Neuronal stem cell (in vitro differentiated cells): Measurements from ENCODE around the gene RDH12.
A peak's percentile ranks its signal among the peaks of the same experiment; 100 is the strongest.

Source experiments
- DNase-seq: peaks from one replicate; pipeline ENCODE4 v3.0.0-alpha.2; 2013; ENCODE audit warnings: low spot score
- H2AFZ ChIP-seq: one replicate; pipeline ENCODE4 v1.6.1; 2013; ENCODE audit warnings: mild to moderate bottlenecking, low read length, inconsistent platforms
- H2AK5ac ChIP-seq: 2 replicates; pipeline ENCODE4 v1.6.1; 2013; ENCODE audit warnings: low read depth, mild to moderate bottlenecking, inconsistent platforms, low read length, moderate library complexity, mixed read lengths
- H2BK120ac ChIP-seq: 2 replicates; pipeline ENCODE4 v1.6.1; 2013; ENCODE audit warnings: low read depth, mild to moderate bottlenecking, inconsistent platforms, low read length, moderate library complexity, mixed read lengths
- H2BK12ac ChIP-seq: one replicate; pipeline ENCODE4 v1.6.1; 2013; ENCODE audit warnings: low read length, inconsistent platforms
- H2BK15ac ChIP-seq: 2 replicates; pipeline ENCODE4 v1.6.1; 2013; ENCODE audit warnings: mild to moderate bottlenecking, low read length, inconsistent platforms, mixed read lengths
- H2BK5ac ChIP-seq: one replicate; pipeline ENCODE4 v1.6.1; 2013; ENCODE audit warnings: inconsistent platforms, mild to moderate bottlenecking, low read length, moderate library complexity
- H3K14ac ChIP-seq: one replicate; pipeline ENCODE4 v1.6.1; 2013; ENCODE audit warnings: low read length, inconsistent platforms
- H3K18ac ChIP-seq: 2 replicates; pipeline ENCODE4 v1.6.1; 2013; ENCODE audit warnings: low read length, inconsistent platforms
- H3K23ac ChIP-seq: 2 replicates; pipeline ENCODE4 v1.6.1; 2013; ENCODE audit warnings: low read depth, mild to moderate bottlenecking, mixed read lengths, low read length, inconsistent platforms; ENCODE audit not compliant: poor library complexity
- H3K27ac ChIP-seq: replicated peaks from 3 replicates; pipeline ENCODE4 v1.5.1; 2013; ENCODE audit warnings: low read length, inconsistent platforms
- H3K27me3 ChIP-seq, 3 experiments: 2 replicates each; pipeline ENCODE4 v1.6.1; 2013; ENCODE audit warnings: low read length in 3 of 3, mild to moderate bottlenecking in 2 of 3, inconsistent platforms in 1 of 3, low read depth in 1 of 3, mixed read lengths in 1 of 3, moderate library complexity in 1 of 3; ENCODE audit not compliant: control insufficient read depth in 3 of 3, insufficient read depth in 3 of 3
- H3K36me3 ChIP-seq, 2 donors: replicated peaks in 1 of 2; 2 replicates each; pipeline ENCODE4 v1.6.1; 2013; ENCODE audit warnings: low read length in 2 of 2; ENCODE audit not compliant: control insufficient read depth in 2 of 2, insufficient read depth in 2 of 2
- H3K4ac ChIP-seq: 2 replicates; pipeline ENCODE4 v1.6.1; 2013; ENCODE audit warnings: inconsistent platforms, mild to moderate bottlenecking, low read length, moderate library complexity
- H3K4me1 ChIP-seq, 2 donors: 1 replicate in 1 of 2; 2 replicates in 1 of 2; pipeline ENCODE4 v1.6.1; 2013; ENCODE audit warnings: low read length in 2 of 2, low read depth in 1 of 2; ENCODE audit not compliant: control insufficient read depth in 2 of 2, insufficient read depth in 1 of 2
- H3K4me2 ChIP-seq: one replicate; pipeline ENCODE4 v1.6.1; 2013; ENCODE audit warnings: mild to moderate bottlenecking, low read length, inconsistent platforms; ENCODE audit not compliant: insufficient read depth, poor library complexity, severe bottlenecking
- H3K4me3 ChIP-seq, 2 donors: 2 replicates each; pipeline ENCODE4 v1.5.1; 2013; ENCODE audit warnings: low read length in 2 of 2, mild to moderate bottlenecking in 2 of 2, inconsistent platforms in 1 of 2, moderate library complexity in 1 of 2
- H3K79me1 ChIP-seq: one replicate; pipeline ENCODE4 v1.6.1; 2013; ENCODE audit warnings: low read depth, mild to moderate bottlenecking, inconsistent platforms, low read length, moderate library complexity
- H3K9ac ChIP-seq: one replicate; pipeline ENCODE4 v1.6.1; 2013; ENCODE audit warnings: mild to moderate bottlenecking, low read depth, low read length, inconsistent platforms; ENCODE audit not compliant: poor library complexity
- H3K9me3 ChIP-seq, 2 donors: replicated peaks in 1 of 2; 2 replicates each; pipeline versions ENCODE3 to v1.6.1; 2013; ENCODE audit warnings: low read length in 2 of 2, mild to moderate bottlenecking in 2 of 2, inconsistent platforms in 1 of 2, low read depth in 1 of 2, mixed read lengths in 1 of 2, moderate library complexity in 1 of 2; ENCODE audit not compliant: control insufficient read depth in 2 of 2, insufficient read depth in 1 of 2
- H4K8ac ChIP-seq: one replicate; pipeline ENCODE4 v1.6.1; 2013; ENCODE audit warnings: low read depth, mild to moderate bottlenecking, inconsistent platforms, low read length, moderate library complexity
- H4K91ac ChIP-seq: one replicate; pipeline ENCODE4 v1.6.1; 2013; ENCODE audit warnings: low read length, low read depth, mild to moderate bottlenecking, inconsistent platforms; ENCODE audit not compliant: poor library complexity
- WGBS, 2 donors: extraction: QIAGEN DNeasy Blood & Tissue Kit; methylation state at CpG; one replicate each; pipeline ENCODE4 v1.1.7; 2013; ENCODE audit warnings: missing lambda C conversion rate in 2 of 2, mixed read lengths in 1 of 2; ENCODE audit not compliant: insufficient read length in 2 of 2, insufficient replicate concordance in 1 of 2; ENCODE audit errors: extremely low coverage in 2 of 2; 5-methylcytosine and 5-hydroxymethylcytosine counted together

RDH12 gene

GRCh38 chr14:67738740-67739504, 37.2 kb downstream of the RDH12 start:
- H3K27me3 ChIP-seq, result no peaks in the 10 kb centered on the region
- no peak overlapping the region for H3K18ac ChIP-seq
- no peak overlapping the region for H4K8ac ChIP-seq
- H2BK120ac ChIP-seq, result no peak overlapping the region
- no peaks in the 10 kb centered on the region for H3K9me3 ChIP-seq
- H3K36me3 ChIP-seq, result no peaks in the 10 kb centered on the region
- no peaks in the 10 kb centered on the region for H3K4me1 ChIP-seq
- no peak overlapping the region for H3K4me3 ChIP-seq
- no peak overlapping the region for H3K14ac ChIP-seq
- H3K27ac ChIP-seq, result no peak overlapping the region
- no CpG with 5 or more reads among the region's 12 CpGs for WGBS, 2 donors
- H3K23ac ChIP-seq, result no peak overlapping the region
- no peak overlapping the region for H2BK12ac ChIP-seq
- H3K79me1 ChIP-seq, result no peaks in the 10 kb centered on the region
- peak overlapping the region; percentile 53 for H2AFZ ChIP-seq
- H3K4me2 ChIP-seq, result no peak overlapping the region
- H3K9ac ChIP-seq, result no peak overlapping the region
- H2BK15ac ChIP-seq, result no peak overlapping the region
- no peak overlapping the region for H2BK5ac ChIP-seq
- no peak overlapping the region for H3K4ac ChIP-seq
- H2AK5ac ChIP-seq, result no peak overlapping the region
- no peak overlapping the region for H4K91ac ChIP-seq
- no peak for DNase-seq

- no peak overlapping the region for H2BK5ac ChIP-seq
- DNase-seq, result no peak
- peaks cover 10 to 17% of the 10 kb centered on the region in 2 donors for H3K36me3 ChIP-seq
- no peak overlapping the region for H4K8ac ChIP-seq
- H3K23ac ChIP-seq, result no peak overlapping the region
- H3K4me1 ChIP-seq, result no peaks in the 10 kb centered on the region
- H3K18ac ChIP-seq, result no peak overlapping the region
- H2AK5ac ChIP-seq, result no peak overlapping the region
- H2BK120ac ChIP-seq, result no peak overlapping the region
- H3K9me3 ChIP-seq, result no peaks in the 10 kb centered on the region
- H3K14ac ChIP-seq, result no peak overlapping the region
- H2BK15ac ChIP-seq, result no peak overlapping the region
- no peak overlapping the region for H3K4me2 ChIP-seq
- H2BK12ac ChIP-seq, result no peak overlapping the region
- no peak overlapping the region for H2AFZ ChIP-seq
- H3K27ac ChIP-seq, result no peak overlapping the region
- no peak overlapping the region for H3K4ac ChIP-seq
- H3K9ac ChIP-seq, result no peak overlapping the region
- WGBS, 2 donors, result no CpG with 5 or more reads among the region's 2 CpGs
- no peak overlapping the region for H4K91ac ChIP-seq
- no peak overlapping the region for H3K4me3 ChIP-seq
- no peaks in the 10 kb centered on the region for H3K27me3 ChIP-seq
- H3K79me1 ChIP-seq, result no peaks in the 10 kb centered on the region
These were observed 42.4 kb downstream of the RDH12 start for GRCh38 chr14:67744046-67744445.

GRCh38 chr14:67746927-67747326, 45.2 kb downstream of the RDH12 start:
- no peak overlapping the region for H2AK5ac ChIP-seq
- no peak overlapping the region for H4K8ac ChIP-seq
- H2AFZ ChIP-seq, result no peak overlapping the region
- no peak overlapping the region for H3K4me2 ChIP-seq
- H3K36me3 ChIP-seq, result peaks cover 23 to 45% of the 10 kb centered on the region in 2 donors
- WGBS, 2 donors, result no CpG with 5 or more reads among the region's 1 CpG
- no peak overlapping the region for H3K4ac ChIP-seq
- H2BK5ac ChIP-seq, result no peak overlapping the region
- H3K18ac ChIP-seq, result no peak overlapping the region
- no peak overlapping the region for H2BK15ac ChIP-seq
- H3K4me1 ChIP-seq, result no peaks in the 10 kb centered on the region
- no peak overlapping the region for H3K23ac ChIP-seq
- no peak overlapping the region for H4K91ac ChIP-seq
- no peak overlapping the region for H2BK120ac ChIP-seq
- H3K9ac ChIP-seq, result no peak overlapping the region
- DNase-seq, result no peak
- H2BK12ac ChIP-seq, result no peak overlapping the region
- H3K27ac ChIP-seq, result no peak overlapping the region
- no peaks in the 10 kb centered on the region for H3K27me3 ChIP-seq
- H3K9me3 ChIP-seq, result no peaks in the 10 kb centered on the region
- H3K4me3 ChIP-seq, result no peak overlapping the region
- no peaks in the 10 kb centered on the region for H3K79me1 ChIP-seq
- no peak overlapping the region for H3K14ac ChIP-seq

GRCh38 chr14:67748312-67748711, 46.6 kb downstream of the RDH12 start:
- H2AFZ ChIP-seq, result no peak overlapping the region
- no peak overlapping the region for H4K91ac ChIP-seq

More at GRCh38 chr14:67748312-67748711, 46.6 kb downstream of the RDH12 start:
- Histone ChIP-seq H2BK12ac (no peak overlapping the region), H3K27ac (no peak overlapping the region), H3K18ac (no peak overlapping the region), H2AK5ac (no peak overlapping the region), H3K27me3 (no peaks in the 10 kb centered on the region), H3K4me1 (no peaks in the 10 kb centered on the region), H3K23ac (peak overlapping the region; percentile 46), H2BK120ac (no peak overlapping the region), H2BK15ac (no peak overlapping the region), H3K14ac (no peak overlapping the region), H3K4me2 (no peak overlapping the region), H3K9ac (no peak overlapping the region), H4K8ac (no peak overlapping the region), H3K9me3 (no peaks in the 10 kb centered on the region), H2BK5ac (no peak overlapping the region), H3K4me3 (no peak overlapping the region), H3K4ac (peak overlapping the region; percentile 67), H3K79me1 (no peaks in the 10 kb centered on the region), H3K36me3 (peaks cover 34 to 59% of the 10 kb centered on the region in 2 donors)
- no peak for DNase-seq
- no CpG with 5 or more reads among the region's 10 CpGs for WGBS, 2 donors
